WTC11 (cell line): Measurements from ENCODE around the gene MAMSTR. TPM values are rescaled to one million over a fixed set of nuclear protein-coding genes. Genes with fewer than 3 reads are reported as not detected.

Experiments used
- CBFB ChIP-seq: sonication (generic); formaldehyde crosslinking; IDR thresholded peaks from 2 replicates; pipeline ENCODE4 v1.8.1; 2022; ENCODE audit warnings: mild to moderate bottlenecking, low read depth, missing genetic modification reagents
- ESRRA ChIP-seq: sonication (generic); formaldehyde crosslinking; IDR thresholded peaks from 2 replicates; pipeline ENCODE4 v1.8.1; 2022; ENCODE audit warnings: mild to moderate bottlenecking, missing genetic modification reagents, borderline replicate concordance
- ETV6 ChIP-seq: sonication (generic); formaldehyde crosslinking; IDR thresholded peaks from 2 replicates; pipeline ENCODE4 v1.8.1; 2022; ENCODE audit warnings: mild to moderate bottlenecking, missing genetic modification reagents
- HMGA2 ChIP-seq: fragments of 250-450 bp; sonication (Bioruptor Pico); IDR thresholded peaks from 2 replicates; pipeline ENCODE4 v1.4.0; 2021; ENCODE audit warnings: mild to moderate bottlenecking, moderate library complexity
- KAT7 ChIP-seq: sonication (generic); formaldehyde crosslinking; IDR thresholded peaks from 2 replicates; pipeline ENCODE4 v1.8.1; 2023; ENCODE audit warnings: missing genetic modification reagents, mild to moderate bottlenecking, borderline replicate concordance
- MYBL2 ChIP-seq: sonication (generic); formaldehyde crosslinking; IDR thresholded peaks from 2 replicates; pipeline ENCODE4 v1.8.1; 2023; ENCODE audit warnings: mild to moderate bottlenecking, moderate library complexity, missing genetic modification reagents
- NFATC4 ChIP-seq: fragments of 250-450 bp; sonication (Bioruptor Pico); IDR thresholded peaks from 2 replicates; pipeline ENCODE4 v1.9.0; 2021; ENCODE audit warnings: mild to moderate bottlenecking
- NFYB ChIP-seq: sonication (generic); formaldehyde crosslinking; conservative IDR thresholded peaks from 2 replicates; pipeline ENCODE4 v1.8.0; 2022; ENCODE audit warnings: low read depth, missing genetic modification reagents
- SP1 ChIP-seq: sonication (generic); formaldehyde crosslinking; conservative IDR thresholded peaks from 2 replicates; pipeline ENCODE4 v1.8.1; 2022; ENCODE audit warnings: missing genetic modification reagents
- TEAD1 ChIP-seq: sonication (generic); formaldehyde crosslinking; IDR thresholded peaks from 2 replicates; pipeline ENCODE4 v1.8.0; 2022; ENCODE audit warnings: mild to moderate bottlenecking, missing genetic modification reagents
- TP53 ChIP-seq: sonication (generic); formaldehyde crosslinking; IDR thresholded peaks from 2 replicates; pipeline ENCODE4 v1.8.1; 2023; ENCODE audit warnings: mild to moderate bottlenecking, missing genetic modification reagents
- ZBTB21 ChIP-seq: sonication (generic); formaldehyde crosslinking; IDR thresholded peaks from 2 replicates; pipeline ENCODE4 v1.8.1; 2023; ENCODE audit warnings: mild to moderate bottlenecking, missing genetic modification reagents, borderline replicate concordance
- ZNF121 ChIP-seq: sonication (generic); formaldehyde crosslinking; IDR thresholded peaks from 2 replicates; pipeline ENCODE4 v1.8.0; 2023; ENCODE audit warnings: missing genetic modification reagents
- ZNF232 ChIP-seq: sonication (generic); formaldehyde crosslinking; IDR thresholded peaks from 2 replicates; pipeline ENCODE4 v1.8.0; 2022; ENCODE audit warnings: mild to moderate bottlenecking, missing genetic modification reagents
- ZNF416 ChIP-seq: fragments of 250-450 bp; sonication (Bioruptor Pico); IDR thresholded peaks from 2 replicates; pipeline ENCODE4 v1.9.0; 2021; ENCODE audit warnings: mild to moderate bottlenecking, inconsistent platforms
- total RNA-seq: library from RNA; stranded (reverse); gene quantifications from 3 replicates; pipeline ENCODE4 v1.2.3, GENCODE V29; 2021
- TF ChIP-seq, protein P1 (sequence below): fragments of 250-450 bp; sonication (Bioruptor Pico); IDR thresholded peaks from 2 replicates; pipeline ENCODE4 v1.9.0; 2021; ENCODE audit warnings: mild to moderate bottlenecking
- TF ChIP-seq, protein P2 (sequence below): sonication (generic); formaldehyde crosslinking; IDR thresholded peaks from 2 replicates; pipeline ENCODE4 v1.8.0; 2023; ENCODE audit warnings: mild to moderate bottlenecking, missing genetic modification reagents
- TF ChIP-seq, protein P3 (sequence below): sonication (generic); formaldehyde crosslinking; IDR thresholded peaks from 2 replicates; pipeline ENCODE4 v1.8.1; 2023; ENCODE audit warnings: mild to moderate bottlenecking, moderate library complexity, missing genetic modification reagents
- TF ChIP-seq, protein P4 (sequence below): sonication (generic); formaldehyde crosslinking; IDR thresholded peaks from 2 replicates; pipeline ENCODE4 v1.8.1; 2023; ENCODE audit warnings: mild to moderate bottlenecking, missing genetic modification reagents
- TF ChIP-seq, protein P5 (sequence below): sonication (generic); formaldehyde crosslinking; IDR thresholded peaks from 2 replicates; pipeline ENCODE4 v1.8.0; 2022; ENCODE audit warnings: mild to moderate bottlenecking, missing genetic modification reagents
- TF ChIP-seq, protein P6 (sequence below): sonication (generic); formaldehyde crosslinking; IDR thresholded peaks from 2 replicates; pipeline ENCODE4 v1.8.1; 2023; ENCODE audit warnings: mild to moderate bottlenecking, missing genetic modification reagents, moderate library complexity

Gene MAMSTR
- total RNA-seq, 1 experiment from 2014 or later, result 1.4 TPM

DNA sequence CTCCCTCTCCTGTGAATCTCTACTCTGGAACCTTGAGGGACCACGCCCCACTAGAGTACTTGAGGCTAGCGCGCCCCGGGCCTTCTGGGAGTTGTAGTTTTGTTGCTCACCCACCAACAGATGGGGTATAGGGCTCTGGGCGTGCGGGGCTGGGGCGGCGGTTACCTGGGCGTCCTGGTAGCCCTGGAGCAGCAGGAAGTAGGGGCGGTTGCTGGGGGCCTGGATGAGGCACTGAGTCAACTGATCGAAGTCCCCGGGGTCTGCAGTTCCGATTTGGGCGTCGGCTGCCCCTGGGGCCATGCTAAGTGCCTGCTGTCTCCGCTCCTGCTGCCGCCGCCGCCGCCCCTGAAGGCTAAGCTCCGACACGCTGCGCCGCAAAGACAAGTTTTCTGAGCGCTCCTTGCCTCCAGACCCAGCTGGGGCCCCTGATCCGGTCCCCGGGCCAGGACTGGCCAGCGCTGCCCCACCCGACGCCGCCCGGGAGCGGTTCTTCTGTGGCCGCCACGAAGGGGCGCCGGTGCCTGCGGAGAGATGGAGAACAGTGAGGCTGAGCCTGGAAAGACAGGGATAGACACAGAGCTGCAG lies 15.6 kb upstream of the MAMSTR start (continued):
- TF ChIP-seq, protein P1, sequence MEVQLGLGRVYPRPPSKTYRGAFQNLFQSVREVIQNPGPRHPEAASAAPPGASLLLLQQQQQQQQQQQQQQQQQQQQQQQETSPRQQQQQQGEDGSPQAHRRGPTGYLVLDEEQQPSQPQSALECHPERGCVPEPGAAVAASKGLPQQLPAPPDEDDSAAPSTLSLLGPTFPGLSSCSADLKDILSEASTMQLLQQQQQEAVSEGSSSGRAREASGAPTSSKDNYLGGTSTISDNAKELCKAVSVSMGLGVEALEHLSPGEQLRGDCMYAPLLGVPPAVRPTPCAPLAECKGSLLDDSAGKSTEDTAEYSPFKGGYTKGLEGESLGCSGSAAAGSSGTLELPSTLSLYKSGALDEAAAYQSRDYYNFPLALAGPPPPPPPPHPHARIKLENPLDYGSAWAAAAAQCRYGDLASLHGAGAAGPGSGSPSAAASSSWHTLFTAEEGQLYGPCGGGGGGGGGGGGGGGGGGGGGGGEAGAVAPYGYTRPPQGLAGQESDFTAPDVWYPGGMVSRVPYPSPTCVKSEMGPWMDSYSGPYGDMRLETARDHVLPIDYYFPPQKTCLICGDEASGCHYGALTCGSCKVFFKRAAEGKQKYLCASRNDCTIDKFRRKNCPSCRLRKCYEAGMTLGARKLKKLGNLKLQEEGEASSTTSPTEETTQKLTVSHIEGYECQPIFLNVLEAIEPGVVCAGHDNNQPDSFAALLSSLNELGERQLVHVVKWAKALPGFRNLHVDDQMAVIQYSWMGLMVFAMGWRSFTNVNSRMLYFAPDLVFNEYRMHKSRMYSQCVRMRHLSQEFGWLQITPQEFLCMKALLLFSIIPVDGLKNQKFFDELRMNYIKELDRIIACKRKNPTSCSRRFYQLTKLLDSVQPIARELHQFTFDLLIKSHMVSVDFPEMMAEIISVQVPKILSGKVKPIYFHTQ (CRISPR knock-in tag), result no peak
- TF ChIP-seq SP1 (peak; percentile 63), ESRRA (CRISPR knock-in tag) (0 out of 2 replicates have a peak, but pooled peaks have one; percentile 45), CBFB (no peak), HMGA2 (CRISPR knock-in tag) (no peak), NFYB (CRISPR knock-in tag) (no peak), NFATC4 (CRISPR knock-in tag) (no peak), ZNF416 (CRISPR knock-in tag) (no peak), KAT7 (CRISPR knock-in tag) (no peak), ETV6 (CRISPR knock-in tag) (peak; percentile 64), TP53 (CRISPR knock-in tag) (no peak), ZBTB21 (CRISPR knock-in tag) (no peak), ZNF232 (CRISPR knock-in tag) (no peak), TEAD1 (CRISPR knock-in tag) (peak; percentile 41; the same call in 1 of the 2 replicates), ZNF121 (CRISPR knock-in tag) (0 out of 2 replicates have a peak, but pooled peaks have one; percentile 18), MYBL2 (CRISPR knock-in tag) (0 out of 2 replicates have a peak, but pooled peaks have one; percentile 33)
- TF ChIP-seq, protein P2, sequence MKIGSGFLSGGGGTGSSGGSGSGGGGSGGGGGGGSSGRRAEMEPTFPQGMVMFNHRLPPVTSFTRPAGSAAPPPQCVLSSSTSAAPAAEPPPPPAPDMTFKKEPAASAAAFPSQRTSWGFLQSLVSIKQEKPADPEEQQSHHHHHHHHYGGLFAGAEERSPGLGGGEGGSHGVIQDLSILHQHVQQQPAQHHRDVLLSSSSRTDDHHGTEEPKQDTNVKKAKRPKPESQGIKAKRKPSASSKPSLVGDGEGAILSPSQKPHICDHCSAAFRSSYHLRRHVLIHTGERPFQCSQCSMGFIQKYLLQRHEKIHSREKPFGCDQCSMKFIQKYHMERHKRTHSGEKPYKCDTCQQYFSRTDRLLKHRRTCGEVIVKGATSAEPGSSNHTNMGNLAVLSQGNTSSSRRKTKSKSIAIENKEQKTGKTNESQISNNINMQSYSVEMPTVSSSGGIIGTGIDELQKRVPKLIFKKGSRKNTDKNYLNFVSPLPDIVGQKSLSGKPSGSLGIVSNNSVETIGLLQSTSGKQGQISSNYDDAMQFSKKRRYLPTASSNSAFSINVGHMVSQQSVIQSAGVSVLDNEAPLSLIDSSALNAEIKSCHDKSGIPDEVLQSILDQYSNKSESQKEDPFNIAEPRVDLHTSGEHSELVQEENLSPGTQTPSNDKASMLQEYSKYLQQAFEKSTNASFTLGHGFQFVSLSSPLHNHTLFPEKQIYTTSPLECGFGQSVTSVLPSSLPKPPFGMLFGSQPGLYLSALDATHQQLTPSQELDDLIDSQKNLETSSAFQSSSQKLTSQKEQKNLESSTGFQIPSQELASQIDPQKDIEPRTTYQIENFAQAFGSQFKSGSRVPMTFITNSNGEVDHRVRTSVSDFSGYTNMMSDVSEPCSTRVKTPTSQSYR (CRISPR knock-in tag), result no peak
- TF ChIP-seq, protein P3, sequence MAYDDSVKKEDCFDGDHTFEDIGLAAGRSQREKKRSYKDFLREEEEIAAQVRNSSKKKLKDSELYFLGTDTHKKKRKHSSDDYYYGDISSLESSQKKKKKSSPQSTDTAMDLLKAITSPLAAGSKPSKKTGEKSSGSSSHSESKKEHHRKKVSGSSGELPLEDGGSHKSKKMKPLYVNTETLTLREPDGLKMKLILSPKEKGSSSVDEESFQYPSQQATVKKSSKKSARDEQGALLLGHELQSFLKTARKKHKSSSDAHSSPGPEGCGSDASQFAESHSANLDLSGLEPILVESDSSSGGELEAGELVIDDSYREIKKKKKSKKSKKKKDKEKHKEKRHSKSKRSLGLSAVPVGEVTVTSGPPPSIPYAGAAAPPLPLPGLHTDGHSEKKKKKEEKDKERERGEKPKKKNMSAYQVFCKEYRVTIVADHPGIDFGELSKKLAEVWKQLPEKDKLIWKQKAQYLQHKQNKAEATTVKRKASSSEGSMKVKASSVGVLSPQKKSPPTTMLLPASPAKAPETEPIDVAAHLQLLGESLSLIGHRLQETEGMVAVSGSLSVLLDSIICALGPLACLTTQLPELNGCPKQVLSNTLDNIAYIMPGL, result peak; percentile 46
- TF ChIP-seq, protein P4, sequence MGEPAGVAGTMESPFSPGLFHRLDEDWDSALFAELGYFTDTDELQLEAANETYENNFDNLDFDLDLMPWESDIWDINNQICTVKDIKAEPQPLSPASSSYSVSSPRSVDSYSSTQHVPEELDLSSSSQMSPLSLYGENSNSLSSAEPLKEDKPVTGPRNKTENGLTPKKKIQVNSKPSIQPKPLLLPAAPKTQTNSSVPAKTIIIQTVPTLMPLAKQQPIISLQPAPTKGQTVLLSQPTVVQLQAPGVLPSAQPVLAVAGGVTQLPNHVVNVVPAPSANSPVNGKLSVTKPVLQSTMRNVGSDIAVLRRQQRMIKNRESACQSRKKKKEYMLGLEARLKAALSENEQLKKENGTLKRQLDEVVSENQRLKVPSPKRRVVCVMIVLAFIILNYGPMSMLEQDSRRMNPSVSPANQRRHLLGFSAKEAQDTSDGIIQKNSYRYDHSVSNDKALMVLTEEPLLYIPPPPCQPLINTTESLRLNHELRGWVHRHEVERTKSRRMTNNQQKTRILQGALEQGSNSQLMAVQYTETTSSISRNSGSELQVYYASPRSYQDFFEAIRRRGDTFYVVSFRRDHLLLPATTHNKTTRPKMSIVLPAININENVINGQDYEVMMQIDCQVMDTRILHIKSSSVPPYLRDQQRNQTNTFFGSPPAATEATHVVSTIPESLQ (CRISPR knock-in tag), result no peak
- TF ChIP-seq, protein P5, sequence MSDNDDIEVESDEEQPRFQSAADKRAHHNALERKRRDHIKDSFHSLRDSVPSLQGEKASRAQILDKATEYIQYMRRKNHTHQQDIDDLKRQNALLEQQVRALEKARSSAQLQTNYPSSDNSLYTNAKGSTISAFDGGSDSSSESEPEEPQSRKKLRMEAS (CRISPR knock-in tag), result no peak
- TF ChIP-seq, protein P6, sequence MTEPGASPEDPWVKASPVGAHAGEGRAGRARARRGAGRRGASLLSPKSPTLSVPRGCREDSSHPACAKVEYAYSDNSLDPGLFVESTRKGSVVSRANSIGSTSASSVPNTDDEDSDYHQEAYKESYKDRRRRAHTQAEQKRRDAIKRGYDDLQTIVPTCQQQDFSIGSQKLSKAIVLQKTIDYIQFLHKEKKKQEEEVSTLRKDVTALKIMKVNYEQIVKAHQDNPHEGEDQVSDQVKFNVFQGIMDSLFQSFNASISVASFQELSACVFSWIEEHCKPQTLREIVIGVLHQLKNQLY (CRISPR knock-in tag), result no peak
